ENCODE data around the gene CCDC8.
"Not testable (repeated sequence)": the region's sequence is repeated elsewhere in the genome, so short reads cannot be mapped to it uniquely, and the experiment has no call there.

CCDC8 gene

DNA sequence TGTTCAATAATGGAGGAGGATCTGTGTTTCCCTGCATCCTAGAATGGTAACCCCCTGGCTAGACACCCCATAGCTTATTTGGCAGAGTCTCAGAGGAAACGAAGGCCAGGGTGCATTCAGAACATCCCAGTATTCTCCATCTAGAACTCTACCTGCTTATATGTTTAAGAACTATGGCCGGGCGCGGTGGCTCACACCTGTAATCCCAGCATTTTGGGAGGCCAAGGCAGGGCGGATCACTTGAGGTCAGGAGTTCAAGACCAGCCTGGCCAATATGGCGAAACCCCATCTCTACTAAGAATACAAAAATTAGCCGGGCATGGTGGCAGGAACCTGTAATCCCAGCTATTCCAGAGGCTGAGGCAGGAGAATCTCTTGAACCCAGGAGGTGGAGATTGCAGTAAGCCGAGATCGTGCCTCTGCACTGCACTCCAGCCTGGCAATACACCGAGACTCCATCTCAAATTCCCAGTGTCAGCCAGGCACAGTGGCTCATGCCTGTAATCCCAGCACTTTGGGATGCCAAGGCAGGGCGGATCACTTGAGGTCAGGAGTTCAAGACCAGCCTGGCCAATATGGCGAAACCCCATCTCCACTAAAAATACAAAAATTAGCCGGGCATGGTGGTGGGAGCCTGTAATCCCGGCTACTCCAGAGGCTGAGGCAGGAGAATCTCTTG lies 15.4 kb downstream of the CCDC8 start:
- not testable (repeated sequence) for FAIRE-seq

- no peak for FAIRE-seq
Measured at GRCh38 chr19:46394402-46394797, 19.0 kb downstream of the CCDC8 start.

GRCh38 chr19:46393456-46394401 lies 19.6 kb downstream of the CCDC8 start:
- FAIRE-seq = no peak

DNA sequence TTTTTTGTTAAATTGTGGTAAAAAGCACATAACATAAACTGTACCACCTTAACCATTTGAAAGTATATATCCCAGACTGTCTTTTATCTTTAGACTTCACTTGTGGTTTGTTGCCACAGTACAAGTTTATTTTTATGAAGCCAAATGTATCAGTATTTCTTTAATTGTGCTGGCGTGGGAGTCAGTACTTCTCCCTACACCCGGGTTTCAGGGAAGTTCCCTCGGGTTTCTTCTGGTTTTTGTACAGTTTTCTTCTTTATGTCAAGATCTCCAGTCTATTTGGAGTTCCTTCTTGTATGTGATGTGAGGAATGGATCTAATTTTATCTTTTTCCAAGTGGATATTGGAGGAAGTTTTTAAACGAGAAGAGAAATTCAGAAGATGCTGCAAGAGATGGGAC lies 20.5 kb downstream of the CCDC8 start:
- no peak for FAIRE-seq

DNA sequence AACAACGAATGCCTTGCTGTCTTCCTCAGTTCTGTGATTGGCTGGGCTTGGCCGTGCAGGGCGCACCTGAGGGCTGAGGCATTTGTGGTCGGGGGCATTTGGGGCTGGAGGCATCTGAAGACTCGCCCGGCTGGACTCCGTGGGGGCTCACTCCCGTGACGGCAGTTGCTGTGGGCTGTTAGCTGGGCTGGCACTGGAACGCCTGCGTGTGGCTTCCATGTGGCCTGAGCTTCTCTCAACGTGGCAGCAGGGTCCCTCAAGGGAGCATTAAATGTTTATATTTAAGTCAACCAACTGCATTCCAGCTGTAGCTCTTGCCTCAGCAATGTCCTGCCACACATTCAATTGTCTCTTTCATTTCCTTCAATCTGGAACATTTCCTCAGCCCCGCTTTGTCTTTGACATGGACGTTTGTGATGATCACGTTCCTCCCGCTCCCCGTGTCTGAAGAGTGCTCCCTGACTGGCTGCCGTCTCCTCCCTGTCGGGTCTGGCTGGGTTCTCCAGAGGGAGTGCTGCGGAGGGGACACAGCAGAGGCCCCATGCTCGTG lies 21.0 kb downstream of the CCDC8 start:
- FAIRE-seq = no peak

- no peak for FAIRE-seq
Measured at GRCh38 chr19:46391296-46392251, 21.8 kb downstream of the CCDC8 start.

GRCh38 chr19:46390866-46391265 lies 22.5 kb downstream of the CCDC8 start:
- no peak for FAIRE-seq

DNA sequence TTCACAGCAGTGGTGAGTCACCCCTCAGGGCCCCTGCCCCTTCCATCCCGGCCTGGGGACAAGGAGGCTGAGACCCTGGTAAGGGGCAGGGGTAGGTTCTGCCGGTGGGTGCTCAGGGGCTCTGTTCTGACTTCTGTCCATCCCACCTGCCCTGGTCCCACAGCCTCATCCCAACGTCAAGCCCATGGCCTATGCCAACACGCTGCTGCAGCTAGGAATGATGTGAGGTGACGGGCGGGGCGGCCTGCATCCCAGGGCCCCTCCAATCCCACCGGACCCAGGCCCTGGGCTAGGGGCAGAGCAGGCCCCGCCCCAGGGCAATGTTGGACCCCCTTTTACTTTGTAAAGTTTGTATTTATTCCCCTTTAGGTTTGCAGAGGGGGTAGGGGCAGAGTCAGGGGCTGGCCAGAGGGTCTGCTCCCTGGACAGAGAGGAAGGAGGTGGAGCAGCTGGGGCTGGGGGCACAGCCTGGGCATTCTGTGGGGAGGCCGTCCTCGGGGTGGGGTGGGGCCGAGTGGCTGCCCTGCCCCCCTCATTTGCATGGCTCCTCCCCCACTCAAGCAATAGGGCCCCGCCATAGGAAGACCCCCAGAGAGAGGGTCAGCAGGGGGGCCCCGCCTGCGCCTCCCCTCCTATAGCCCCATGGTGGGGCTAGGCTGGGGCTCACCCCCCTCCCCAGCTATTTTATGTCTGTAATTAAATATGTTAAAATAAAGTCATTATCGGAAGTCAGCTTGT lies 23.1 kb downstream of the CCDC8 start:
- FAIRE-seq = no peak

GRCh38 chr19:46388311-46389095 lies 24.9 kb downstream of the CCDC8 start:
- FAIRE-seq = no peak

- no peak for FAIRE-seq
Measured at GRCh38 chr19:46387713-46388130, 25.6 kb downstream of the CCDC8 start.

DNA sequence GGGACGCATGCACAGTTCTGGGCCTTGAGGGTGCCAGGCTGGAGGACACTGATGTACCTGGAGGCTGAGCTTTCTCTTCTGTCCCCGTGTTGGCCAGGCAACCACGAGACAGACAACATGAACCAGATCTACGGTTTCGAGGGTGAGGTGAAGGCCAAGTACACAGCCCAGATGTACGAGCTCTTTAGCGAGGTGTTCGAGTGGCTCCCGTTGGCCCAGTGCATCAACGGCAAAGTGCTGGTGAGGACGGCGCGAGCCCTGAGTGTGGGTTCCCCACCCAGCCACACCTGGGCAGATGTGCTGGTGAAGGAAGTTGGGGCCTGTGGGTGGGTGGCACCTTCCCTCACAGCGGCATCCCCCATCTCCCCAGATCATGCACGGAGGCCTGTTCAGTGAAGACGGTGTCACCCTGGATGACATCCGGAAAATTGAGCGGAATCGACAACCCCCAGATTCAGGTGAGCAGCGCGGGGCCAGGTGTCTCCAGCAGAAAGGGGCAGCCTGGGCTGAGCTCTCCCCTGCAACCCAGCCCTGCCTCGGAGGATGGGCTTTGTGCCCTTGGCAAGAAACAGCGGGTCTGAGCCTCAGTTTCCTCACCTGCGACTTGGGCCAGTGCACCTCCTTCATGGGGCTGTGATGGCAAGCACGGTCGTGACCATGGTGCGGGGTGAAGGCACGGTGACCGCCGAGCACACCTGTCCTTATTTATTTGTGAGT lies 26.2 kb downstream of the CCDC8 start:
- FAIRE-seq = no peak

DNA sequence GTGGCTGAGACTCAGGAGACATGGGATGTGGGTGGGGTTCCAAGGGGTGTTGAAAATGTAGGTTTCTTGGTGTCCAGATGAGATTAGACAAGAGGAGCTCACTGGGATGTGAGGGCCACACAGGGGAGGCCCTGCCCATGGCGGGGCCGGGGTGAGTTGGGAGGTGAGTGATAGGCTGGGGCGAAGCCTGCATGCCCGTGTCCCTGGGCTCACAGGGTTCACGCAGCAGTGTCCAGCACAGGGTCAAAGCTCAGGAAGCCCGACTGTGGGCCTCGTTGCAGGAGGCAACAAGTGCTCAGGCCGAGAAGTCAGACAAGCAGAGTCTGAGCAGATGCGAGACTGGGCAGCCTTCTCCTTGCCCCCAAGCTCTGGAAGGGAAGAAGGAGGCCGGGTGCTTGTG lies 27.2 kb downstream of the CCDC8 start:
- no peak for FAIRE-seq

- FAIRE-seq = no peak
Measured at GRCh38 chr19:46385636-46386035, 27.7 kb downstream of the CCDC8 start.

DNA sequence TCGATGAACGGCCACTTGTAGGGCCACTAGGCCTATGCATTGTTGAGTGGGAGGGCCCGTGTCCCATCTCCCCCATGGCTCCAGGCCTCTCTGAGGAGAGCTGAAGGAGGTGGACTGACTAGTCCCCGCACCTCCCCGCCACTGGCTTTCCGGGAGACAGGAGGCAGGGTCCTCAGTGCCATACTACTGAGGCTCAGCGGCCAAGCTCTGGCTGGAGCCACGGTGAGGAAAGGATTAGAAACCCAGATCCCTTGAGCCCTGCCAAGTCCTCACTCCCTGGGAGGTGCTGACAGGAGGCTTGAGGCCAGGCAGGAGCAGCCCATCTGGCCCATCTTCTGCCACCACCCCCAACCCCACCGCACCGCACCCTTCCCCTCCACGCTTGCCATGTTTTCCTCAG lies 29.0 kb downstream of the CCDC8 start:
- no peak for FAIRE-seq

- FAIRE-seq = no peak
Measured at GRCh38 chr19:46383846-46384245, 29.5 kb downstream of the CCDC8 start.

GRCh38 chr19:46383171-46383815 lies 30.1 kb downstream of the CCDC8 start:
- FAIRE-seq = no peak

DNA sequence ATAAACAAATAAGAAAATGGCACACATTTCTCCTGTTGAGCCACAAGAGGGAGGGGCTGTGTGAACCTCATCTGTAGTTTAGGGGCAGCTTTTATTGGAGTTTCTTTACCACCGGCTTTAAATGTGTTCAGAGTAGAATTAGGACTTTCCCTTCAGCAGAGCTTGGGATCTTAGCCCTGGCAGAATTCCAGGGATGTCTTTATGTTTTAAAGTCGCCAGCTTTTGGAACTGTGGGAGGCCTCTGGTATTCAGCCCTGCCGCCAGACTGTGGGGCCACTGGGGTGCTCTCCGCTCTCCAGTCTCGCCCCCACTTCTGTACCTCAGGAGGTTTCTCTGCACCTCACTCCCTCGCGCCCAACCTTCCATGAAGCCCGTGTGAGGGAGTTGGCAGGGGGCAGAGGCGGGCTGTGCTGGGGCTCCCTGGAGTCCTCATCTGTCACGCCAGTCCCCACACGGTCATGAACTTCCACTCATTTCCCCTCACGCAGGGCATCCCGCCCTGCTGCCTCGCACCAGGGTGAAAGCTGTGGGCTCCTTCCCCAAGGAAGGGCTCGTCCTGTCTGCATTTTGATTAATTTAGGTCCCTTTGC lies 31.5 kb downstream of the CCDC8 start:
- no peak for FAIRE-seq

- no peak for FAIRE-seq
Measured at GRCh38 chr19:46381346-46381745, 32.0 kb downstream of the CCDC8 start.

DNA sequence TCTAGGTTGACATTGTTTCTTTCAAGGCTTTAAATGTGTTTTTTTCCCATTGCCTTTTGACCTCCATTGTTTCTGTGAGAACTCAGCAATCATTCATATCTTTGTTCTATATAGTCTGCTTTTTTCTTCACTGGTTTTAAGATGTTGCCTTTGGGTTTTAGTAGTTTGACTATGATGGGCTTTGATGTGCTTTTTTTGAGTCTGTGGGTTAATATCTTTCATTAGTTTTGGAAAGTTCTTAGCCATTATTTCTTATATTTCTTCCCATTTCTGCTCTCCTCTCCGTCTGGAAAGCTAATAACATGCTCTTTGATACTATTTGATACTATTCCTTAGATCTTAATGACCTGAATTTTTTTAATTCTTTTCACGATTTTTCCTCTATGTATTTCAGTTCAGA lies 32.7 kb downstream of the CCDC8 start:
- FAIRE-seq = no peak

DNA sequence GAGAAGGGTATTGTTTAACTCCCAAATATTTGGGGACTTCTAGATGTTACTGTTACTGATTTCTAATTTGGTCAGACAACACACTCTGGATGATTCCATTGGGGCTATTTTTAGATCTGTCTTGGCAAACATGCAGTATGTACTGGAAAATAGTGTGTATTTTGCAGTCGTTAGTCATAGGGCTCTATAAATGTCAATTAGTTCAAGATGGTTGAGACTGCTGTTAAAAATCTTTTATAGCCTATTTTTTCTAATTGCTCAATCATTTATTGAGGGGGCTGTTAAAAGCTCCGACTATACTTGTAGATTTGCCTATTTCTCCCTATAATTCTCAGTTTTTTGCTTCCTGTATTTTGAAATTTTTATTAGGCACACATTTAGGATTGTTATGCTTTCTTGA lies 35.1 kb downstream of the CCDC8 start:
- FAIRE-seq = no peak

Data from A204.1 (cell line).